K562 (cell line): ENCODE measurements around the gene SLC26A11. TPM values are rescaled to one million over a fixed set of nuclear protein-coding genes. Genes with fewer than 3 reads are reported as not detected.

ENCODE experiments used
- ARID1B ChIP-seq: fragments of 450-650 bp; IDR thresholded peaks from 2 replicates; pipeline ENCODE4 v1.6.1; 2016; ENCODE audit warnings: antibody characterized with exemption, mild to moderate bottlenecking, inconsistent platforms
- FOXO4 ChIP-seq: fragments of 450-650 bp; formaldehyde crosslinking; IDR thresholded peaks from 2 replicates; pipeline ENCODE4 v1.4.0; 2020; ENCODE audit warnings: mild to moderate bottlenecking, moderate library complexity
- NUFIP1 ChIP-seq: fragments of 450-650 bp; IDR thresholded peaks from 2 replicates; pipeline ENCODE4 v1.6.1; 2018; ENCODE audit not compliant: partially characterized antibody
- POLR2AphosphoS2 ChIP-seq: IDR thresholded peaks from 2 replicates; pipeline ENCODE4 v1.6.1; 2012; ENCODE audit warnings: low read length, improper control_type of control experiment
- RAD51 ChIP-seq: fragments of 450-650 bp; IDR thresholded peaks from 2 replicates; pipeline ENCODE4 v1.7.1; 2016; ENCODE audit warnings: low read depth, mild to moderate bottlenecking, borderline replicate concordance
- RFX7 ChIP-seq: fragments of 250-450 bp; sonication (Bioruptor Pico); IDR thresholded peaks from 2 replicates; pipeline ENCODE4 v1.5.1; 2021; ENCODE audit warnings: mild to moderate bottlenecking
- ZBTB40 ChIP-seq, 2 experiments: fragments of 450-650 bp in 1 of 2; sonication (generic) in 1 of 2; formaldehyde crosslinking in 1 of 2; IDR thresholded peaks; 2 replicates each; pipeline versions ENCODE4 v1.7.1 to v1.9.0; 2016 to 2022; ENCODE audit warnings: inconsistent platforms in 1 of 2, mild to moderate bottlenecking in 1 of 2, missing genetic modification reagents in 1 of 2
- ZNF133 ChIP-seq: fragments of 250-450 bp; sonication (Bioruptor Pico); IDR thresholded peaks from 2 replicates; pipeline ENCODE4 v1.4.0; 2020; ENCODE audit warnings: mild to moderate bottlenecking
- ZNF384 ChIP-seq: IDR thresholded peaks from 2 replicates; pipeline ENCODE4 v1.6.1; 2012; ENCODE audit warnings: low read depth, low read length, improper control_type of control experiment
- ZNF551 ChIP-seq: fragments of 250-450 bp; sonication (Bioruptor Pico); IDR thresholded peaks from 2 replicates; pipeline ENCODE4 v1.5.0; 2021; ENCODE audit warnings: mild to moderate bottlenecking, moderate library complexity
- polyA plus RNA-seq, 8 experiments: library from polyadenylated mRNA; depleted of rRNA in 4 of 8; stranded (reverse) in 5 of 8; unstranded in 3 of 8; fragments of >200 nt; fragmentation: Nextera tagmentation in 2 of 8; fragmentation: Illumina TruSeq in 1 of 8; extraction: Ambion mirVana in 2 of 8; extraction: Trizol in 1 of 8; gene quantifications; 2 replicates each; pipeline versions ENCODE4 v1.2.1 to v1.2.3, GENCODE V29; 2011 to 2014; ENCODE audit warnings: inconsistent platforms in 1 of 8, missing spikeins in 1 of 8
- total RNA-seq, 7 experiments: library from RNA; depleted of rRNA in 6 of 7; stranded (reverse); fragments of >200 nt in 6 of 7; fragmentation: Illumina TruSeq in 2 of 7; extraction: Trizol in 2 of 7; gene quantifications; 2 replicates each; pipeline versions ENCODE4 v1.2.1 to v1.2.3, GENCODE V29; 2011 to 2021; ENCODE audit warnings: low replicate concordance in 1 of 7
- TF ChIP-seq, protein P1 (sequence below), 2 experiments: fragments of 450-650 bp in 1 of 2; IDR thresholded peaks; 2 replicates each; pipeline ENCODE4 v1.6.1; 2011 to 2017; ENCODE audit warnings: low read depth in 2 of 2, antibody characterized with exemption in 1 of 2, borderline replicate concordance in 1 of 2, low read length in 1 of 2, mild to moderate bottlenecking in 1 of 2, mixed read lengths in 1 of 2; ENCODE audit not compliant: control insufficient read depth in 1 of 2
- TF ChIP-seq, protein P2 (sequence below): fragments of 250-450 bp; sonication (Bioruptor Pico); IDR thresholded peaks from 2 replicates; pipeline ENCODE4 v1.5.0; 2021

SLC26A11 gene
- total and polyA plus RNA-seq, 9 of the 15 experiments (the other 6 are each of a cell fraction or from before 2014, with no cell fraction given): 0.06 to 3.1 (median 1.2) TPM; not detected in 1

DNA sequence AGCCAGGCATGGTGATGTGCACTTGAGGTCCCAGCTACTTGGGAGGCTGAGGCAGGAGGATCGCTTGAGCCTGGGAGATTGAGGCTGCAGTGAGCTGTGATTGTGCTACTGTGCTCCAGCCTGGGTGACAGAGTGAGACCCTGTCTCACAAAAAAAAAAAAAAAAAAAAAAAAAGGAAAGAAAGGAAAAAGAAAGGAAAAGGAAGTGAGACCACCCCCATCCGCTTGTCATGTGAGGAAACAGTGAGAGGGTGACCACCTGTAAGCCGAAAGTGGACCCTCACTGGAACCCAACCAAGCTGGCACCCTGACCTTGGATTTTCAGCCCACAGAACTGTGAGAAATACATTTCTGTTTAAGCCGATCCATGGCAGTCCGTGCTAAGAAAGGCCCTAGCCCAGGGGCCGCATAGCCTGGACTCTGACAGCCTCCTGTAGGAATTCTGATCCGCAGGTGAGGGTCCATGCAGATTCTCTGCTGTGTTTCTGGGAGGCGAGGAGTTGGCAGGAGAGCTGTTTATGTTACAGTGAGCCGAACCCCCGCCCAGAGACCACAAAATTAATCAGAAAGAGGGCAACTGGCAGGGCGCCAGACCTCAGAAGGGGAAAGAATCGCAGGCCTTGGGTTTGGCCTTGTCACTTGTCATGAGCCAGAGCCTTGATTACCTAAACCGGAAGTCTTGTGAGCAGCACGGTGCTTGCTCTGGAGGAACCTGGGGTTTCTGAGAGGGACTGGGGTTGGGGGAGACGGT is 1.0 kb upstream of the SLC26A11 start (continued):
- TF ChIP-seq, protein P1, sequence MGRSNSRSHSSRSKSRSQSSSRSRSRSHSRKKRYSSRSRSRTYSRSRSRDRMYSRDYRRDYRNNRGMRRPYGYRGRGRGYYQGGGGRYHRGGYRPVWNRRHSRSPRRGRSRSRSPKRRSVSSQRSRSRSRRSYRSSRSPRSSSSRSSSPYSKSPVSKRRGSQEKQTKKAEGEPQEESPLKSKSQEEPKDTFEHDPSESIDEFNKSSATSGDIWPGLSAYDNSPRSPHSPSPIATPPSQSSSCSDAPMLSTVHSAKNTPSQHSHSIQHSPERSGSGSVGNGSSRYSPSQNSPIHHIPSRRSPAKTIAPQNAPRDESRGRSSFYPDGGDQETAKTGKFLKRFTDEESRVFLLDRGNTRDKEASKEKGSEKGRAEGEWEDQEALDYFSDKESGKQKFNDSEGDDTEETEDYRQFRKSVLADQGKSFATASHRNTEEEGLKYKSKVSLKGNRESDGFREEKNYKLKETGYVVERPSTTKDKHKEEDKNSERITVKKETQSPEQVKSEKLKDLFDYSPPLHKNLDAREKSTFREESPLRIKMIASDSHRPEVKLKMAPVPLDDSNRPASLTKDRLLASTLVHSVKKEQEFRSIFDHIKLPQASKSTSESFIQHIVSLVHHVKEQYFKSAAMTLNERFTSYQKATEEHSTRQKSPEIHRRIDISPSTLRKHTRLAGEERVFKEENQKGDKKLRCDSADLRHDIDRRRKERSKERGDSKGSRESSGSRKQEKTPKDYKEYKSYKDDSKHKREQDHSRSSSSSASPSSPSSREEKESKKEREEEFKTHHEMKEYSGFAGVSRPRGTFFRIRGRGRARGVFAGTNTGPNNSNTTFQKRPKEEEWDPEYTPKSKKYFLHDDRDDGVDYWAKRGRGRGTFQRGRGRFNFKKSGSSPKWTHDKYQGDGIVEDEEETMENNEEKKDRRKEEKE (IDR thresholded peaks at IDR 0.05; ENCODE audit: borderline replicate concordance in 1 of 2, control insufficient read depth in 1 of 2, low read depth in 2 of 2, low read length in 1 of 2): no peak
- TF ChIP-seq, protein P2, sequence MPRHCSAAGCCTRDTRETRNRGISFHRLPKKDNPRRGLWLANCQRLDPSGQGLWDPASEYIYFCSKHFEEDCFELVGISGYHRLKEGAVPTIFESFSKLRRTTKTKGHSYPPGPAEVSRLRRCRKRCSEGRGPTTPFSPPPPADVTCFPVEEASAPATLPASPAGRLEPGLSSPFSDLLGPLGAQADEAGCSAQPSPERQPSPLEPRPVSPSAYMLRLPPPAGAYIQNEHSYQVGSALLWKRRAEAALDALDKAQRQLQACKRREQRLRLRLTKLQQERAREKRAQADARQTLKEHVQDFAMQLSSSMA: no peak
- TF ChIP-seq RFX7 (CRISPR knock-in tag) (no peak), ZNF384 (no peak), NUFIP1 (no peak), ZNF133 (CRISPR knock-in tag) (no peak), FOXO4 (no peak), POLR2AphosphoS2 (no peak), RAD51 (no peak), ZNF551 (CRISPR knock-in tag) (no peak), ARID1B (peak; percentile 56), ZBTB40 (IDR thresholded peaks at IDR 0.05) (no peak), ZBTB40 (CRISPR knock-in tag; IDR thresholded peaks at IDR 0.05) (no peak)
